TTC549 (cell line): Measurements from ENCODE around the gene HOMER2.

Experiments
- FAIRE-seq: peaks from 2 replicates; lab custom pipeline; 2012; peaks lifted over from hg19 to GRCh38; lab: Jason Lieb, UNC

The HOMER2 gene

DNA sequence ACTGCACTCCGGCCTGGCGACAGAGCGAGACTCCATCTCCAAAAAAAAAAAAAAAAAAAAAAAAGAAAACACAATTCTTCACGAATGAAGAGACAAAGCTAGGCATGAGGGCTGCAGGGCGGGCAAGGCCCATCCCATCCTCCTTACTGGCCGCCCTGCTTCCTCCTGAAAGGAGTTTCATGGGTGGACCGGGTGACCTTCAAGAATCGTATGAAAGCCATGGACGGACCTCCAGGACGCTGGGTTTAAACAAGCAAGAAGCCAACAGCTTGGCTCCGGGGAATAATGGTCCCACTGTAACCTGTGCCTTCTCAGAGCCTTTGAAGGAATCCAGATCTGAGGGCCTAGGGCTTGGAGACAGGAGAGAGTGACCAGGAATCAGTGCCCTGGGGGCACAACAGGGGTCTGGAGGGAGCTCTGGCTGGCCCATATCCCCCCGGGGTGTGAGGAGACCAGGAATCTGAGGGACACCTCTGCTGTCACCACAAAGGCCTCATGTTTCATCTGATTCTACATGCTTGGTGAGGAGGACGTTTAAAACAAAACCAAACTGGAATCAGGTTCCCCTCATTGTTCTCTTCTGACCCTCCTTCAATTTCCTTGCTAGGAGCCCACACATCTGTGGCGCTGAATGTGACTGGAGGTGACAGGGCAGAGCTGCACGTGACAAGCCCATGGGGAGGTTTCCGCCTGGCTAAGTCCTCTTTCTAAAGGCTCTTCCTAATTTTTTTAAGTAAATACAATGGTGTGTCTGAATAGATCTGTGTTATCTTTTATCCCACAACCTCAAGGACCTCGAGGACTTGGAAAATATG lies 97.0 kb downstream of the HOMER2 start:
- FAIRE-seq = no peak

DNA sequence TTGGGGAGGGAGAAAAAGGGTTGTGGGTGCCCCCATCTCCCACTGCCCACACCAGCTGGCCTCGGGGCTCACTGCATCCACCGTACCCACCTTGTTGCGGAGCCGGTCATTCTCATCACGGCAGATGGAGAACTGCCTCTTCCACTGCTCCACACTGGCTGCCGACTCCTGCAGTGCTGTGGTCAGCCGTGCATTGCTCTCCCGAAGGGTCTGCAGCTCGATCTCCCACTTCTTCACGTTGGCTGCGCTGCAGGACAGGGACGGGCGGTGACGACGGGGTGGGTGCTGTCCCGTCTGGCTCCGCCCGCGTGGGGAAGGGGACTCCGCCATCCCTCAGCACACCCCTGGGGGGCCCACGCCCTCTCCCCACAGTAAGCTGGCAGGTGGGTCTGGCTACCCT lies 98.0 kb downstream of the HOMER2 start:
- FAIRE-seq = no peak

- FAIRE-seq = no peak
These were observed 99.5 kb downstream of the HOMER2 start for GRCh38 chr15:82852941-82853561.

GRCh38 chr15:82851981-82852511 lies 100.5 kb downstream of the HOMER2 start:
- FAIRE-seq = no peak

DNA sequence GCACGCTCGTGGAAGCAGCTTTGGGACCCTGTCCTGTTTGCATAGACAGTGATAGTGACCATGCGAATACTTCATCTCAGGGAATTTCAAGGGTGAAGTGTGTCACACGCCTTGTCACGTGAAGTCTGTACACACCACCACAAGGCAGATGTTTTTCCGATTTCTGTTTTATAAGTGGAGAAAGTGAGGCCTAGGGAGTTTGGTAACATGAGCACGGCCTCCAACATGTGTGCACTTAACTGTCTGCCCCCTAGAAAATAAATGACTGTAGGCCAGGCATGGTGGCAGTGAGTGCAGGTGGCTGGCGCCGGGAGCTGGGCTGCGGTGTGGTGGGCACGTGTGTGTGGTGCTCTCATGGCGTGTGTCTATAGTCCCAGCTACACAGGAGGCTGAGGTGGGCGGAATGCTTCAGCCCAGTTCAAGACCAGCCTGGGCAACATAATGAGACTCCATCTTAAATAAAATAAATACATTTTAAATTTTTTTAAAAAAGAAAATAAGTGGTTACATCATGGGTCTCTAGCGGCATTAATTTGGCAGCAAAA lies 101.1 kb downstream of the HOMER2 start:
- no peak for FAIRE-seq

GRCh38 chr15:82850731-82851130 lies 101.8 kb downstream of the HOMER2 start:
- FAIRE-seq = no peak

- FAIRE-seq = no peak
These were observed 102.7 kb downstream of the HOMER2 start for GRCh38 chr15:82849556-82850512.

- FAIRE-seq = no peak
These were observed 104.1 kb downstream of the HOMER2 start for GRCh38 chr15:82848241-82848993.

DNA sequence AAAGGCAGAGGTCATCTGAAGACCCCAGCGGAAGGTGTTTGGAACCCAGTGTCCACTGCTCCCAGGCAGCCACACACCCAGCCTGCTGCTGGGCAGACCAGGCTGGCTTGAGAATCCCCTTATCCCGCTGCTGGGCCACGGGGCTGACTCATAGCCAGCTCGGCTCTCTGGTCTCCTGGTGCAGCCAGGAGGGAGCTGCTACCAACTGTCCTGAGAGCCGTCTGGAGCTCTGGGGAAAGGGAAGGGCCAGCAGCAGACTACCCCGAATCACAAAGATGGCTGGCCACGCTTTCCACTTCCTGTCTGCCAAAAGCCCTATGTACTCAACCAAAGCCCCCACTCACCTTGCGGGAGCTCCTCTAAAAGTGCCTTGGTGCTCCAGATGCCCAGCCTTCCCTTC lies 104.8 kb downstream of the HOMER2 start:
- FAIRE-seq = no peak

GRCh38 chr15:82846621-82847020 lies 105.9 kb downstream of the HOMER2 start:
- no peak for FAIRE-seq

- FAIRE-seq = no peak
These were observed 106.8 kb downstream of the HOMER2 start for GRCh38 chr15:82845686-82846085.

GRCh38 chr15:82843566-82843965 lies 109.0 kb downstream of the HOMER2 start:
- no peak for FAIRE-seq

- peak; percentile 50 for FAIRE-seq
These were observed 112.4 kb downstream of the HOMER2 start for GRCh38 chr15:82840166-82840565.

DNA sequence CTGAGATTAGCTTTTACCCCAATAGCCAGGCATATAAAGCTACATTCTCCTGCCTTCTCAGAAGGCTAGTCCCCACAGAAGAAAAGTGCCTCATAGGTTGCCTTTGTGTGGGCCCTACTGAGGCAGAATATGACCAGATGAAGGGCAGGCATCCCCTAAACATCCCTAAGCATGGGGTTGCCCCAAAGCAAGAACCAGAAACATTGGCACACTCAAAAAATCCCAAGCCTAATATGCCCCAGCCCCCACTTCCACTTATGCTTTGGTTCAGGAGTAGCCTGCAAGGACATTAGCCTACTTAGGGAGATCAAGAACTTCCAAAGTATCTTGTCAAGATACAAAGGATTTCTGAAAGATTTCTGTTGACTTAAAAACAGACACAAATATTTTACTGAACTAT lies 113.4 kb downstream of the HOMER2 start:
- no peak for FAIRE-seq

DNA sequence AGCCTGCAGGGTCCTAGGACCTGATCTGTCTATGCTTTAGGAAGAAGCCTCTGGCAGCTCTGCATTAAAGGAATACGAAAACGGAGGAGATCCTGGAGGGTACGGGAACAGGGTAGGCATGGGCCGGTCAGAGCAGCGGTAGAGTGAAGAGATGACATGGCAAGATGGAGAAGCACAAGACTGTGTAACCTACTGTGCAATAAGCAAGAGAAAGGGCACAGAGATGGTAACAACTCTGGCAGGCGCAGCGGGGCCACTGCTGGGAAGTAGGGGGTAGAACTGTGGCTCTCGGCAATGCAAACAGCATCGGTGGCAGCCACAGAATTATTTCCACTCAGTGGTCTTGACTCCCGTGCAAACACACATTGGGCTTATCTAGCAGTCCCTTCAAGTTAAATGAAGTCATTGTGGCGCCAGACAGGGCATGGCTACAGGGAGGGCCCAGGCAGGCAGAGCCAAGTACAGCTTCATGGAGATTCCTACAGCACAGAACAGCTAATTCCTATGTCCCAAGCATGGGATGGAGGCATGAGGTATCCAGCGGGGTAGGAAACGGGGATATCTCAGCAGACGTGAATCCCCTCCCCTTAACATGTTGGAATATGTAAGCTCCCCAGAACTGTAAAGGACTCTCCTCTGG lies 114.3 kb downstream of the HOMER2 start:
- FAIRE-seq = no peak

- FAIRE-seq = no peak
These were observed 117.1 kb downstream of the HOMER2 start for GRCh38 chr15:82835391-82835917.

DNA sequence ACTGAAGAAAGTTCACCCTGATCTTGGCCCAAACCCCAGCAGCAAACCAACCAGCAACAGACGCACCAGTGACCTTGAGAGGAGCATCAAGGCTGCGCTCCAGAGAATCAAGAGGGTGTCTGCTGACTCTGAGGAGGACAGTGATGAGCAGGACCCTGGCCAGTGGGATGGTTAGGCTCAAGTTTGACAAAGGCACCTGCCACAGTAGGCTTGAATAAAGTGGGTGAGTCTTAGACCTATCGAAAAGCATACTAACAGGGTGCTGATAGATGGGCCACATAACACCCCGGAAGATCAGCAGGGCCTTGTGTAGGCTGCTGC lies 119.2 kb downstream of the HOMER2 start:
- FAIRE-seq = no peak

DNA sequence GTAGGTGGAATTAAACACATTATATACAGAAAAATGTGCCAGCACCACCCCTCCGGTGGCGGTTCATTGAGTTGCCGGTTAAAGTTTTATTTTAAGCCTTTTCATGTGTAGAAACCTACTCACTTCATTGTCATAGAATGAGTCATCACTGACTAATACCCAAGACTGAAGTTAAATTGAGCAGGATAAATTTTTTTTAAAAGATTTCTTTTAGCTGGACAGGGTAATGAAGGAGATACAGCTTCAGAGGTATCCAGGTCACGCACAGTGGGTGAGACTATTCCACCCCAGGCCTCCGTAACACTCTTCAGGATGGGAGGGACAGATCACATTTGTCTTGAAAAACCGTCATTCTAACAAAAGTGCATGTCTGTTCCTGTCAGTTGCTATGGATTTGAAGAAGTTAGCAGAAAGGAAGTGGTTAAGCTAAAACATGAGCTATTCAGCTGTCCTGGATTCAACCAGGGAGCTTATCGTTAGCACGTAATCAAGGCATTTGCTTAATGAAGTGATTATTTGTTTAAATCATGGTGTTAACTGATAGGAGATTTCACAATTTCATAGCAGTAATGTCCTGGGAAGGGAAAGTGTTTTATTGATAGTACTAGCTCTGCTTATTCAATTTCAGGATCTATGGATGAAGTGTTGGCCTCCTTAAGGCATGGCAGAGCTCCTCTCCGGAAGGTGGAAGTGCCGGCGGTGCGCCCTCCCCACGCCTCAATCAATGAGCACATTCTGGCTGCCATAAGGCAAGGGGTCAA lies 119.7 kb downstream of the HOMER2 start:
- FAIRE-seq = no peak

GRCh38 chr15:82831894-82832600 lies 120.5 kb downstream of the HOMER2 start:
- FAIRE-seq = no peak
